HG02943 (cell line): Measurements from ENCODE around the gene PLA2G4D.

ENCODE experiments used
- ATAC-seq: cut with Tn5 transposase; IDR thresholded peaks from one replicate; pipeline ENCODE4 v1.9.1; 2021; ENCODE audit warnings: mild to moderate bottlenecking, low read depth, moderate library complexity; ENCODE audit not compliant: unreplicated experiment

Gene PLA2G4D

GRCh38 chr15:42058791-42059190, 35.6 kb downstream of the PLA2G4D start:
- no peak for ATAC-seq

DNA sequence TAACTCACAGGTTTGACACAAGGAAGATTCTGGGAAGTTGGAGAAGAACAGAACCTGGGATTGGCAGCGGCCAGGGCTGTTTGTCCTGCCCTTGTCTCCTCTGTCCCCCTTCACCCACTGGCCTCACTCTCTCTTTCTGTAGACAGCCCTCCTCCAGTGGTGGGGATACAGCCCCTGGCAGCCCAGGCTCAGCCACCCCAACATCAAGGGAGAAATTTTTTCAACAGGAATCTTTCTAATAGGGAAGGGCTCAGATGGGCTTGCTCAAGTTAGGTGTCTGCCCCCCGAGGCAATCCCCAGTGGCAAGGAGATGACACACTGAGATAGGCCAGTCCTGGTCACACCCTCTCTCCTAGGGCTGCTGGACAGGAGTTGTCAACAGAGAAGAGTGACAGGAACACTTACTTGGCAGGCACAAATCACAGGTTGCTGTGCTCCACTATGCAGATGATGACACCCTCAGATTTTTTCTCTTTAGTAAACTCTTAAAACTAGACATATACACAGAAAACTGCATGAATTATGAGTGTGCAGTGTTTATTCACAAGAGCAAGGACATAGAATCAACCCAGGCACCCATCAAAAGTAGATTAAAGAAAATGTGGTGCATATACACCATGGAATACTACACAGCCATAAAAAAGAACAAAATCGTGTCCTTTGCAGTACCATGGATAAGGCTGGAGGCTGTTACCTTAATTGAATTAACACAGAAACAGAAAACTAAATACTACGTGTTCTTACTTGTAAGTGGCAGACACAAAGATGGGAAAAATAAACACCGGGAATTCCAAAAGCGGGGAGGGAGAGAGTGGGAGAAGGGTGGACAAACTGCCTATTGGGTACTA, 36.3 kb downstream of the PLA2G4D start:
- ATAC-seq: no peak

DNA sequence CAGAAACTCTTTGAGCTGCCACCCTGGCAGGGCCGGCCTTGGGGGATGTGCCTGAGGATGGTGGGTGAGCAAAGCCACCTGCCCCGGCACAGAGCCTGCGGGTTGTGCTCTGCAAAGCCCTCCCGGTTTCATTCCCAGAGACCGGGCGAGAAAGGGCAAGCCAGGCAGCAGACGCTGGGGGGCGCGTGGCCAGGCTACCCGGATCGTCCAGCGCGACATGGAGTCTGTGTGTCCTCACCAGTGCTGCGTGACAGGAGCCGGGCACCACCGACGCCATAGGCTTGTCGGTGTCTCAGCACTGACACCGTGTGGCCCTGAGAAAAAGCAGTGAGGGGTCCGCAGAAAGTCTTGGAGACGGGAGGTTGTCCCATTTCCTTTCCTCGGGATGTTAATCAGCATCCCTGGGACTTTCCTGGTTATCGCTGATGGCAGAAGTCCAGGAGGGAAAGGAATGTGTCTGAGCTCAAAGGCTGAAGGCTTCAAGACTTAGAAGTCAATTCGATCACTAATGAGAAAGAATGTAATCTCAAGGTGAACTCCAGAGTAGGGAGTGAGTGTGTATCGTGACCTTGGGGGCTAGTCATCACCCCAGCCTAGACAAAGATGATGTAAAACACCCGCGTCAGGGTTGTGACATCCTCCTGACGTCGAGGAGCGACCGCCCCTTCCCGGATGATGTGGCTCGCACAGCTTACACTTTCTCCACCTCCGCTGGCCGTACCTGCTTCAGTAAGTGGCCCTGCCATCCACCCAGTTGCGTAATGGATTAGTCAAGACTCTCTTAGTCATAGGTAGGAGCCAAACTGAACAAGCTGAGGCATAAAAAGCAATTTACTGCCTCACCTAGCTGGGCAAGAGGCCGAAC, 37.2 kb downstream of the PLA2G4D start:
- no peak for ATAC-seq

DNA sequence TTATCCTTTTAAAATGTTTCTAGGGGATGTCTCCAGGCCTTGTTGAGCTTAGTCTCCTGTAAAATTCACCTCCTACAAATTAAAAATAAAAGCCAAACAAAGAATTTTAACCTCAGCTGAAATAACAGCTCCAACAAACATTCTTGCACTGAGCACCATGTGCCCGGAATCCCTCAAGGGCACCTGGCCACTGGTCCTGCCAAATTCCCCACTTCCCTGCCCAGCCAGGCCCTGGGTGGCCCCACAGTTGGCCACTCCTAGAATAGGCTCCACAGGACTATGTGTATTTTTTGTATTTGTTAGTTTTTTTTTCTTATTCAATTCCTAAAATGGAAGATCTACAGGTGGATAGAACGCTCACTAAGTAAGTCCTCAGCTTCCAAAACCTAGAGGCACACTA, 40.4 kb downstream of the PLA2G4D start:
- no peak for ATAC-seq

DNA sequence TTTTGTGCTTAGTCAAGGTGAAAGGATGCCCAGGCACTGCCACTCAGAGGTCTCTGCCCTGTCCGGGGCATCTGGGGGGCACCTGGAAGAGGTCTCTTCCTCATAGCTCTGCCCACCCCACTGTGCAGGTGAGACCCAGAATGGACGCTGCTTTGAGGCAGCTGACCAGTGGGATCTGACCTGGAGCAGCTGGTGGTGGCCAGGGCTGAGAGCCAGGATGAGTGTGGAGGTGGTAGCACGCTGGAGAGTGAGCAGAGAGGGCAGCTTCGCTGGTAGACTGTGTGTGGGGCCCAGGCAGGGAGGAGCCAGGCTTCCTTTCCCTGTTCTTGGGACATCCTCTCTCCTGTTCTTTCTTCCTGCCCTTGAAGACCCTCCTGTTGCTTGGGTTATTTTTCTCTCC, 41.4 kb downstream of the PLA2G4D start:
- ATAC-seq: no peak

- ATAC-seq: no peak
These were observed 43.7 kb downstream of the PLA2G4D start for GRCh38 chr15:42050484-42051255.

GRCh38 chr15:42048821-42049200, 45.6 kb downstream of the PLA2G4D start:
- ATAC-seq: no peak

DNA sequence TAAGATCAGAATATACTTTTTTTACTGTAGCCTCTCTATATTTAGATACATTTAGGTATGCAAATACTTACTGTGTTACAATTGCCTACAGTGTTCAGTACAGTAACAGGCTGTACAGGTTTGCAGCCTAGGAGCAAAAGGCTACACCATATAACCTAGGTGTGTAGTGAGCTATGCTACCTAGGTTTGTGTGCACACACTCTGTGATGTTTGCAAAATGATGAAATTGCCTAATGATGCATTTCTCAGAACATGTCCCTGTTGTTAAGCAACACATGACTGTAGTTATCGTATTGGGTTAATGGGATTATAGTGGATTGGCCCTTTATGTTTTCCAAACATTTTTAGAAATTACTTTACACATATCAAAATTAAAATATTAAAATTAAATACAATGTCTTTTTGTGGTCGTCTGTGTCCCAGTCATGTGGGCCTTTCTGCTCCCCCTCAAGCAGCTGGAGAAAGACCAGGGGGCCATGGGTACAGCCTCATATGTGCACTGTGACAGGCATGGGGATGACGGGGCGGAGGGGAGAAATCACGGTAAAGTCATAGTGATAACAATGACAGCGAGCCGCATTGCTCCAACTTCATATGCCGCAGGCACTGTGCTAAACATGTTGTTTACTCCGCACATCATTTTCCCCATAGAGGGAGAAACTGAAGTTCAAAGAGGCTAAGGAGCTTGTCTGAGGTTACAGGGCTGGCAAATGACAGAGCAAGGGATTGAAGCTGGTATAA, 46.1 kb downstream of the PLA2G4D start:
- ATAC-seq: no peak

DNA sequence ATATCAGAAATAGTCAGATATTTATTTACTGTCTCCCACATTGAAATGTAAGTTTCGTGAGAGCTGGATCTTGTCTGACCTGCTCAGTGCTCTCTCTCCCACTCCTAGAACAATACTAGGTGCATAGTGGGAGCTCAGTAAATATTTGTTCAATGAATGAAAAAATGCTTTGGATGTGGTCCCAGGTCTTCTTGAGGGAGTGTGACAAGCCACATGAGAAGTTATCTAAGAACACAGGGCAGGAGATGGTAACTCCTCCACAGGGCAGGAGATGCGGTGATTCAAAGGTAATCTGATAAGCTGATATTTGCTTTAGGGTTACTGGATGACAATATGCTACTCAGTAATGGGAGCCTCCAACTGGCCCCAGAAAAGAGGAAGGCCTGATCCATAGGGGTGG, 47.8 kb downstream of the PLA2G4D start:
- ATAC-seq: no peak

GRCh38 chr15:42045211-42045615, 49.1 kb downstream of the PLA2G4D start:
- ATAC-seq: no peak

DNA sequence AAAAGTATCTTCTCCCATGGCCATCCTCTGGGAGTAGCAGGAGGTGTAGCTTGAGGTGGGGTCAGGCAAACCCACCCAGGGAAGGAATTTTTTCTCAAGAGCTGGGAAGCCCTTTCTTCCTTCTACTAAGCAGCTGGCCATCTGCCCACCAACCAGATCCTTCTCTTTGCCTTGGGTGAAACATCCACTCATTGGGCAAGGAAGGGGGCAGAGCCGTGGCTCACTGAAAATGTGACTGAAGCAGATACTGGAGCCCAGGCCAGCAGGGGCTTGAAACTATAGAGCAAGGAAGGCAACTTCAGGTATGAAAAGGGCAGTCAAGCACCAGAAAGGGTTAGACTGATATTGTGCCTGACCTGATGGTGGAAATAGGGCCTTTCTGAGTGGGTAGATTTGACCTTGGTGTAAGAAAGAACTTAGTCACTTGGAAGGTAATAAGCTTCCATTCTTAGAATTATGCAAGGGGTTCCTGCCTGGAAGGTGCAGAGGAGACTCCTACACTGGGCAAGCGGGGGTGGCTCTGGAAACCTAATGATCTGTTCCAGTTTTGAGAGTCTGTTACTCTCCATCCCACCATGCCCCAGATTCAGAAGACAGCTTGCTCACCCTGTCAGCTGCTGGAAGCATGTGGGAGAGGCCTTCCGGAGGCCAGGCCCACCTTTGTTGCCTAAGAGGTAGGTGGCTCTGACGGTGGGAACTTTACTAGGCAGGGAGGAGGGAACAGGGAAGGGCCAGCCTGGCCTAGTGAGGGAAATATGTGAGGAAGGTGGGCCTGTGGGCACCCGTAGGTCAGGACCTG, 51.6 kb downstream of the PLA2G4D start:
- no peak for ATAC-seq

- no peak for ATAC-seq
These were observed 56.0 kb downstream of the PLA2G4D start for GRCh38 chr15:42038401-42038800.

DNA sequence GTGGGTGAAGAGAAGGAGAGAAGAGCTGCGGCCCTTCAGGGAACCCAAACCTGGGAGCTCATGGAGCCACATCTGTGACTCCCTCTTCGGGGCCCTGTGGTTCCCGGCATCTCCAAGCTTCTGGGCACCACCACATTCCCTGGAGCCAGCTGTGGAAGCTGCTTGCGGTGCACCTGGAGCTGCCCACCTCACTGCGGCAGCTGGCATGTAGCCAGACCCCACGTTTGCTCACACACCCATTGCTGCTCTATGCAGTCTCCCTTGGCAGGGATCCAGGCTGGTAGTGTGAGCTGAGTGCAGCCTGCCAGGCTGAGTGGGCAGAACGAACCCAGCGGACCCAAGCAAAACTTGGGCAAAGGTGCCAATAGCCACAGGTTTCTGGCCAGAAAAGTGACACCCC, 56.7 kb downstream of the PLA2G4D start:
- no peak for ATAC-seq

GRCh38 chr15:42036966-42037365, 57.4 kb downstream of the PLA2G4D start:
- no peak for ATAC-seq

- ATAC-seq: no peak
These were observed 58.1 kb downstream of the PLA2G4D start for GRCh38 chr15:42036112-42036905.

DNA sequence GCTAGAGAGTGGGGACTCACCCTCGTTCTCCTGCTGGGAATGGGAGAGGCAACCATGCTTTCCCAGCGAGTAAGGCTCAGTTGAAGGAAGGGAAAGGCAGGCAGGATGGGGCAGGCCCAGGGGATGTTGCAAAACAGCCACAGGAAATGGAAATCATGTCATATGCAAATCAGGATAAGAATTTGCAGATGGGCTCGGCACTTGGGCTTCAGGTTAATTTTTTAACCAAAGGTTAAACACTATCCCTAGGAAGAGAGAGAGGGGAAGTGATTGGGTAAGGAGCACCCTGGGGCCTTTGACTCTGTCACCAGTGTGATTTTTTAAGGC, 59.0 kb downstream of the PLA2G4D start:
- no peak for ATAC-seq

- no peak for ATAC-seq
These were observed 59.5 kb downstream of the PLA2G4D start for GRCh38 chr15:42034628-42035434.
